ENCODE results near the gene UBQLN2.
"Not testable (repeated sequence)": the region's sequence is repeated elsewhere in the genome, so short reads cannot be mapped to it uniquely, and the experiment has no call there.

The UBQLN2 gene

DNA sequence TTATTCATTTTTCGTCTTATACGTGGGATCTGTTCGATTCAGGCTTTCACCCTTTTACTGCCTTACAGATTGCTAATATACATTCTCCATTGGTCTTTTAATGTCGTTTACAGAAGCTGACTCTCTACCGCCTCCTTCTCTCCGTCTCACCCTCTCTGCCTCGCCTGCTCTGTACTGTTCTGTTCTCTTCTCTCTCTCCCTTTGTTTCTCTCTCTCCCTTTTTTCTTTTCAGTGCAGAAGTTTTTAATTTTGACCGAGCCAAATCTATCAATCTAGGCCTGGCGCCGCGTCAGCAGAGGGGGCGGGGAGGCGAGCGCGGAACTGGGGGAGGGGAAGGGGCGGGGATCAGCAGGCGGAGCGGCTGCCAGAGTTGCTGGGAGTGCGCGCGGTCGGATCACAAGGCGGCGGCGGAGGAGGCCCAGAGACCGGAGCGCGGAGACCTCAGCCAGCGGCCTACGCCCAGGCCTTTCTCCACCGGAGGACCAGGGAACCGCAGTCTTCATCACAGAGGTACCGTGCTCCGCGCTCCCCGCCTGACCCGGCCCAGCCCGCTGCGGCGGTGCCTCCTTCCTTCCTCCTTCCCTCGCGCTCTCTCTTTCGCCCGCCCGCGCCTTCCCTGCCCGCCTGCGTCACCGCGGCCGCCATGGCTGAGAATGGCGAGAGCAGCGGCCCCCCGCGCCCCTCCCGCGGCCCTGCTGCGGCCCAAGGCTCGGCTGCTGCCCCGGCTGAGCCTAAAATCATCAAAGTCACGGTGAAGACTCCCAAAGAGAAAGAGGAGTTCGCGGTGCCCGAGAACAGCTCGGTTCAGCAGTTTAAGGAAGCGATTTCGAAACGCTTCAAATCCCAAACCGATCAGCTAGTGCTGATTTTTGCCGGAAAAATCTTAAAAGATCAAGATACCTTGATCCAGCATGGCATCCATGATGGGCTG is at the start of gene UBQLN2:
Gene UBQLN2 (plus strand): TSS at position 397 of the 931 bp plus-strand sequence. CDS start 247 bp downstream, at position 644.
- peak; percentile 66 to 70 for DNase-seq (ENCODE audit: low read depth in 2 of 2)

DNA sequence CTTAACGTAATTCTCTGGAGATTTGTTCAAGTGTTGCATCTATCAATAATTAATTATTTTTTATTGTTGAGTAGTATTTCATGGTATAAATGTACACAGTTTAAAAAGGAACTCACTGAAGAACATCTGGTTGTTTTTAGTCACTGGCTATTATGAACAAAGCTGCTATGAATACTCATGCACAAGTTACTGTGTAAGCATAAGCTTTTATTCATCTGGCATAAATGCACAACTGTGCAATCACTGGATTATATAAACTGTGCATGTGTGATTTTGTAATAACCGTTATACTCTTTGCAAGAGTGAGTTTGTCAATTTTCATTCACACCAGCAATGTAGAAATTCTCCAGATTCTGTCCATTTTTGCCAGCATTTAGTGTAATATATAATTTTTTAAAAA is 43.8 kb upstream of the UBQLN2 start:
- no peak for DNase-seq (ENCODE audit: low read depth in 2 of 2)

DNA sequence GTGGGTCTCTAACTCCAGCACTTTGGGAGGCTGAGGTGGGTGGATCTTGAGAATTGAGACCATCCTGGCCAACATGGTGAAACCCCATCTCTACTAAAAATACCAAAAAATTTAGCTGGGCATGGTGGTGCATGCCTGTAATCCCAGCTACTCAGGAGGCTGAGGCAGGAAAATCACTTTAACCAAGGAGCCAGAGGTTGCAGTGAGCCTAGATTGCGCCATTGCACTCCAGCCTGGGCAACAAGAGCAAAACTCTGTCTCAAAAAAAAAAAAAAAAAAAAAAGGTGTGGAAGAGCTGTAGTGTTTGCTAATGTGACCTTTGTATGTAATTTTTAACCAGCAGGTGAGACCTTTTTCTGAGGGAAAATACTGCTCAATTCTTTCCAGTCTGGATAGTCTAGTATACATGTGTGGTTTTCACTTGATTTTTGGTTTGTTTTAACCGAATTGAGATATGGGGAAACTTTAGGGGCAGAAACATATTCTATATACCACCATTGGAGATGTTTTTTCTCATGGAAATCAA is 33.9 kb upstream of the UBQLN2 start:
- DNase-seq (ENCODE audit: low read depth in 2 of 2) = not testable (repeated sequence)

DNA sequence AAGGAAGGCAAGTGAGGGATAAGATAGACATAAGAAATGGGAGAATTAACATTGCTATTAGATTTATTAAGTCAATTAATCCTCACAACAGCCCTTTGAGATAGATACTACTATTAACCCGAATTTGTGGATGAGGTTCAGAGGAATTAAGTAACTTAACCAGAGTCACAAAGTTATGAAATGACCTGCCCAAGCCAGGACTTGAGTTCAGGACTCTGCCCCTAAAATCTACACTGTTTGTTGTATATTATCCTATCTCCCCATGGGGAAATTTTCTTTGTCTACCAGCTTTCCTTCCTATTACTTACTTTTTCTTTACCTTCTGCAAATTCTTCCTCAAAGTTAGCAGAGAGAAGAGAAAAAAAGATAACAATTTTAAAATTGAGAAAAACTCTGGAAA is 33.4 kb upstream of the UBQLN2 start:
- DNase-seq (ENCODE audit: low read depth in 2 of 2) = no peak

DNA sequence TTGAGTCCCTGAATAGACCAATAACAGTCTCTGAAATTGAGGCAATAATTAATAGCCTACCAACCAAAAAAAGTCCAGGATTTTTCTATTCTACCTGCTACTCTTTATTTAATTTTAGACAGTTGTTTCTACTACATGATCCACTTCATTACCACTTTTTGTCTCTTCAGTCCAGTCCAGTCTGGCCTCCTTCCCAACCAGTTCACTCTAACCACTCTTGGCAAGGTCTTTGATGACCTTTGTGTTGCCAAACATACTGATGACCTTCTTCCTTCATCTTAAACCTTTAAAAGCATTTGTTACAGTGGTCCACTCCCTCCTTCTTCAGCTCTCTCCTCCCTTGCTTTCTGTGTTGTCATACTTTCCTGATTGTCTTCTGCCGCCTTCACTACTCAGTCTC is 12.8 kb upstream of the UBQLN2 start:
- no peak for DNase-seq (ENCODE audit: low read depth in 2 of 2)

DNA sequence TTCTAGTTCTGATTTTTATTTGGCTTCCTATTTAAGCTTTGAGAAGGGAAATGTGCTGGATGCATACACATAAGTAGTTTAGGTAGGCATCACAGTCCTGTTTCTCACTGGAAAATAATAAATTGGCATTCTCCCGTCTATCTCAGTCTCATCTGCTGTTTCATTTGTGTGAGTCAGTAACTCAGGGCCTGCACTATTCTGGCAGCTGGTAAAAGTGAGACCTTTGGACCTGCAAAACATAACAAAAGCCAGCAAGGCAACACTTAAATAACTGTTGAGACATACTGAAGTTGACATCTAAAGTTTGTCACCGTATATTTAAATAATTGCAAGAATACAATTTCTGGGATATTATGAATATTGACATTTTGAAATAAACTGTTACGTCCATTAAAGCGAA is 8.6 kb upstream of the UBQLN2 start:
- no peak for DNase-seq (ENCODE audit: low read depth in 2 of 2)

DNA sequence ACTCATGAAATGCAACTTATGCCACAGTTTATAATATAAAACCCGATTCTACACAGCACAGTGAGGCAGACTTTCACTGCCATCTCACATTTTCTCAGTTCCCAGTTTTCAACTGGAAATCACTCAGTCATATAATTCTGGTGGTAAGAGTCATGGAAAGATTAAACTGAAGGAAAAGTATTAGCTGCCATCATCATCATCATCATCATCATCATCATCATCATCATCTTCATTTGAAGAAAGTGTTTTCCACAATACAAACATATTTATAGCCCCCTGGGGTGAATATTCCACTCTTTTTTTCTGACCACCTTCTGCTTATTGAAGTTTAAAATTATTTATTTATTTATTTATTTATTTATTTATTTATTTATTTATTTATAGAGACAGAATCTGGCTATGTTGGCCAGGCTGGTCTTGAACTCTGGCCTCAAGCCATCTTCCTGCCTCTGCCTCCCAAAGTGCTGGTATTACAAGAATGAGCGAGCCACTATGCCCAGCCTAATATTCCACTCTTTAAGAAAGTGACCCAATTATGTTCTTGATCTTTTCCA is 6.0 kb upstream of the UBQLN2 start:
- DNase-seq (ENCODE audit: low read depth in 2 of 2) = no peak

DNA sequence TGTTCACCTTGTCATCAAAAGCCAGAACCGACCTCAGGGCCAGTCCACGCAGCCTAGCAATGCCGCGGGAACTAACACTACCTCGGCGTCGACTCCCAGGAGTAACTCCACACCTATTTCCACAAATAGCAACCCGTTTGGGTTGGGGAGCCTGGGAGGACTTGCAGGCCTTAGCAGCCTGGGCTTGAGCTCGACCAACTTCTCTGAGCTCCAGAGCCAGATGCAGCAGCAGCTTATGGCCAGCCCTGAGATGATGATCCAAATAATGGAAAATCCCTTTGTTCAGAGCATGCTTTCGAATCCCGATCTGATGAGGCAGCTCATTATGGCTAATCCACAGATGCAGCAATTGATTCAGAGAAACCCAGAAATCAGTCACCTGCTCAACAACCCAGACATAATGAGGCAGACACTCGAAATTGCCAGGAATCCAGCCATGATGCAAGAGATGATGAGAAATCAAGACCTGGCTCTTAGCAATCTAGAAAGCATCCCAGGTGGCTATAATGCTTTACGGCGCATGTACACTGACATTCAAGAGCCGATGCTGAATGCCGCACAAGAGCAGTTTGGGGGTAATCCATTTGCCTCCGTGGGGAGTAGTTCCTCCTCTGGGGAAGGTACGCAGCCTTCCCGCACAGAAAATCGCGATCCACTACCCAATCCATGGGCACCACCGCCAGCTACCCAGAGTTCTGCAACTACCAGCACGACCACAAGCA is 898 bp downstream of the UBQLN2 start:
- no peak for DNase-seq (ENCODE audit: low read depth in 2 of 2)

DNA sequence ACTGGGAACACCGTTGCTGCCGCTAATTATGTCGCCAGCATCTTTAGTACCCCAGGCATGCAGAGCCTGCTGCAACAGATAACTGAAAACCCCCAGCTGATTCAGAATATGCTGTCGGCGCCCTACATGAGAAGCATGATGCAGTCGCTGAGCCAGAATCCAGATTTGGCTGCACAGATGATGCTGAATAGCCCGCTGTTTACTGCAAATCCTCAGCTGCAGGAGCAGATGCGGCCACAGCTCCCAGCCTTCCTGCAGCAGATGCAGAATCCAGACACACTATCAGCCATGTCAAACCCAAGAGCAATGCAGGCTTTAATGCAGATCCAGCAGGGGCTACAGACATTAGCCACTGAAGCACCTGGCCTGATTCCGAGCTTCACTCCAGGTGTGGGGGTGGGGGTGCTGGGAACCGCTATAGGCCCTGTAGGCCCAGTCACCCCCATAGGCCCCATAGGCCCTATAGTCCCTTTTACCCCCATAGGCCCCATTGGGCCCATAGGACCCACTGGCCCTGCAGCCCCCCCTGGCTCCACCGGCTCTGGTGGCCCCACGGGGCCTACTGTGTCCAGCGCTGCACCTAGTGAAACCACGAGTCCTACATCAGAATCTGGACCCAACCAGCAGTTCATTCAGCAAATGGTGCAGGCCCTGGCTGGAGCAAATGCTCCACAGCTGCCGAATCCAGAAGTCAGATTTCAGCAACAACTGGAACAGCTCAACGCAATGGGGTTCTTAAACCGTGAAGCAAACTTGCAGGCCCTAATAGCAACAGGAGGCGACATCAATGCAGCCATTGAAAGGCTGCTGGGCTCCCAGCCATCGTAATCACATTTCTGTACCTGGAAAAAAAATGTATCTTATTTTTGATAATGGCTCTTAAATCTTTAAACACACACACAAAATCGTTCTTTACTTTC is 1.8 kb downstream of the UBQLN2 start:
- no peak for DNase-seq (ENCODE audit: low read depth in 2 of 2)

DNA sequence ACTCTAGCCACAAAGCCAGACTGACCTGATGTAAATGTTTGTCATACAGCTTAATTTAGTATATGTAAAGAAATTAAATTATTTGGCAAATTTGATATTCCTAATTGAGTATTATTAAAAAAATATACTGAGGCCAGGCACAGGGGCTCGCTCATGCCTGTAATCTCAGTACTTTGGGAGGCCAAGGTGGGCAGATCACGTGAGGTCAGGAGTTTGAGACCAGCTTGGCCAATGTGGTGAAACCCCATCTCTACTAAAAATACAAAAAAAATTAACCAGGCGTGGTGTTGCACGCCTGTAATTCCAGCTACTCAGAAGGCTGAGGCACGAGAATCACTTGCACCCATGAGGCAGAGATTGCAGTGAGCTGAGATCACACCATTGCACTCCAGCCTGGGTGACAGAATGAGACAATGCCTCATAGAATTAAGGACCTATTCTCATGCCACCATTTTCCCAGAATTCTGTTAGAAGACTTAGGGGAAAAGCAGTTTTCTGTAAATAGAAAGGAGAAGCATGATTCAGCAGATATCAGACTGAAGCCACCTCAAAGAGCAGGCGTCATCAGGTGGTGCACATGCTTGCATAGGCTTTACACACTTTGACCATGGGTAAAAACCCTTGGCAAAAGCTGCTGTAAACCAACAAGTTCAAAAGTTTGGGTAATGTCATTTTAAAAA is 6.1 kb downstream of the UBQLN2 start:
- DNase-seq (ENCODE audit: low read depth in 2 of 2) = no peak

DNA sequence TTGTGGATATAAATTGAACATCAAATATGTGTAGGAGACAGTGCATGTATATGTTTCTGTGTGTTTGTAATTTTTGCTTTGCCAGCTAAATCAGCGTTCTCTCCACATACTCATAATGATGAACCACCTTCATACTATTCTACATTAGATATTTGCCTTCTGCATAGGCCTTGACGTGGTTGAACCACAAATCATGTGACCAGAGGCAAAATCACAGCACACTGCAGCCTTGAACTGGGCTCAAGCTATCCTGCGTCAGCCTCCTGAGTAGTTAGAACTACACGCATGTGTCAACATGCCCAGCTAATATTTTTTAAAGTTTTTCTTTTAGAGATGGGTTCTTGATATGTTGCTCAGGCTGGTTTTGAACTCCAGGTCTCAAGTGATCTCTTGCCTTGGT is 9.5 kb downstream of the UBQLN2 start:
- DNase-seq (ENCODE audit: low read depth in 2 of 2) = no peak

DNA sequence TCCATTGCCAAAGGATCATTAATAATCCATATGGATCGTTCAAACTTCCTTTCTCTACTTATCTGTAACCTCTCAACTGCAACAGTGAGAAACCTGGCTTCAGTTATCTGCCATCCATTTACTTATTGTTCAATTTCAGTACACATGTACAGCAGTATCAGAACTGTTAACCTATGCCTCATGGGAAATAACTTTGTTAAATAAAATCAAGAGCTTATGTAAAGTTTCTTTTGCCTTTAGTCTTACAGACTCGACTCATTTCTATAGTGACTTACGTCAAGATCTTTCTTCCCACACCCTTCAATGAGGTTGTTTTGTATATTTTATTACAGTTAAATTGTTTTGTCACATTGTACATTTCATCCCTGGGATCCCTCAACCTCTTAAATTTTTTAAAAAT is 11.4 kb downstream of the UBQLN2 start:
- no peak for DNase-seq (ENCODE audit: low read depth in 2 of 2)

DNA sequence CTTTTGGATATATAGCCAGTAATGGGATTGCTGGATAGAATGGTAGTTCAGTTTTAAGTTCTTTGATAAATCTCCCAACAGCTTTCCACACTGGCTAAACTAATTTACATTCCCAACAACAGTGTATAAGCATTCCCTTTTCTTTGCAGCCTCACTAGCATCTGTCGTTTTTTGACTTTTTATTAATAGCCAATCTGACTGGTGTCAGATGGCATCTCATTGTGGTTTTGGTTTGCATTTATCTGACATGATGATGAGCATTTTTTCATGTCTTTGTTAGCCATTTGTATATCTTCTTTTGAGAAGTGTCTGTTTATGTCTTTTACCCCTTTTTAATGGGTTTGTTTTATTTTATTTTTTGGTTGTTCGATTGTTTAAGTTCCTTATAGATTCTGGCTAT is 13.3 kb downstream of the UBQLN2 start:
- no peak for DNase-seq (ENCODE audit: low read depth in 2 of 2)

DNA sequence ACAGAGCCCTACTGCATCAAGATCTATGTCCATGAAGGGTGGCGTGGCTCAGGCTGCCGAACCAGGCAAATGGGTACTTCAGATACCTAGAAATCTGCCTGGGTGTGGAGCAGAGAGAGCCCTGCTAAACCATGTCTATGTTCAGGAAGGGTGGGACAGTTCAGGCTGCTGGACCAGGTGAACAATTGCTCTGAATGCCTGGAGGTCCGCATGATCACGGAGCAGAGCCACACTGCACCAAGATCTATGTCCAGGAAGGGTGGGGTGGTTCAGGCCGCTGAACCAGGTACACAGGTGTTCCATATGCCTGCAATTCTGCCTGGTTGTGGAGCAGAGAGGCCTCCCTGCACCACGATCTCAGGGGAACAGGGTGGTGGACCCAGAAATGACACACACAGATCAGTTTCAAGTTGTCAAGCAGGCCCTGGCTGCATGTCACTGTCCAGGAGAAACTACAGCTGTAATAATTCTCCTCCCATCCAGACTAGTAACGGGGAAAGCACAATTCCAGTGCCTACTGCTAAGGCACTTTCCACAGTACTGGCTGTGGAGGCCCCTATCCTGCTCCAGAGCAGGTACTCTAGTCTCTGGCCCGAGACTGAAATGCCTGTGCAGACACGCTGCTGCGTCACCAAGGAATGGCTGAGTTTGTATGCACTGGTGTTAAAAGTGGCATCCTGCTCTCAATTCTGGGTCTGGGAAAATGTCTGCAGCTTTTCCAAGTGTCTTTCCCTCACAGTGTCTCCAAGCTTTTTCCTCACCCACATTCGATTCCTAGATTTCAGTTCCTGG is 25.2 kb downstream of the UBQLN2 start:
- DNase-seq (ENCODE audit: low read depth in 2 of 2) = no peak

DNA sequence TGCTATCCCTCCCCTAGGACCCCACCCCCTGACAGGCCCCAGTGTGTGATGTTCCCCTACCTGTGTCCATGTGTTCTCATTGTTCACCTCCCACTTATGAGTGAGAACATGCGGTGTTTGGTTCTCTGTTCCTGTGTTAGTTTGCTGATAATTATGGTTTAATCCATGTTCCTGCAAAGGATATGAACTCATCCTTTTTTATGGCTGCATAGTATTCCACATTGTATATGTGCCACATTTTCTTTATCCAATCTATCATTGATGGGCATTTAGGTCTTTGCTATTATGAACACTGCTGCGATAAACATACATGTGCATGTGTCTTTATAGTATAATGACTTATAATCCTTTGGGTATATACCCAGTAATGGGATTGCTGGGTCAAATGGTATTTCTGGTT is 28.4 kb downstream of the UBQLN2 start:
- not testable (repeated sequence) for DNase-seq (ENCODE audit: low read depth in 2 of 2)

DNA sequence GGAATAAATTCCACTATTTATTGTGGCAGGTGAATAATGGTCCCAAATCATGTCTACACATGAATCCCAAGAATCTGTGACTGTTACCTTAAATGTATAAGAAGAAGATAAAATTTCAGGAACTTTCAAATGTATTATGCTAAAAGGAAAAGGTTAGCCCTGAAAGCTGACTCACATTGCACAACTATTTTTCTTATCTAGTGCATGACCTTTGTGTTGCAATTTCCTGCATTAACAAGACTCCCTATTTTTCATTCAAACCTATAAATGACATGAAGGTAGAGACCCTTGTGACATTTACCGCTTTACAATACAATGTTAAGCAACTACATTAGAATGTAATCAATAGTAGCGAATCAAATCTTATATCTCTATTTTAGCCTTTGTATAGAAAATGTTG is 36.7 kb downstream of the UBQLN2 start:
- DNase-seq (ENCODE audit: low read depth in 2 of 2) = no peak

DNA sequence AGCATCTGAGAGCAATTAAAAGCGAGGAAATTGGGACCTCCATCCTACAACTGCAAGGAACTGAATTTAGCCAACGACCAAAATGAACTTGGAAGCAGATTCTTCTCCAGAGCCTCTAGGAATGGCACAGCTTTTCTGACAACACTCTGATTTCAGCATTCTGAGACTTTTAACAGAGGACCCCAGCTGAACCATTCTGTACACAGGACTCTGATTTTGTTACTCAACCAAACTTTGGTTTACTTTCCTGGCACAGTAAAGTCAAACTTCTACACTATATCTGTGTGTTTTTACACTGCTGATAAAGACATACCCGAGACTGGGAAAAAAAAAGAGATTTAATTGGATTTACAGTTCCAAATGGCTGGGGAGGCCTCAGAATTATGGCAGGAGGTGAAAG is 37.6 kb downstream of the UBQLN2 start:
- DNase-seq (ENCODE audit: low read depth in 2 of 2) = no peak

DNA sequence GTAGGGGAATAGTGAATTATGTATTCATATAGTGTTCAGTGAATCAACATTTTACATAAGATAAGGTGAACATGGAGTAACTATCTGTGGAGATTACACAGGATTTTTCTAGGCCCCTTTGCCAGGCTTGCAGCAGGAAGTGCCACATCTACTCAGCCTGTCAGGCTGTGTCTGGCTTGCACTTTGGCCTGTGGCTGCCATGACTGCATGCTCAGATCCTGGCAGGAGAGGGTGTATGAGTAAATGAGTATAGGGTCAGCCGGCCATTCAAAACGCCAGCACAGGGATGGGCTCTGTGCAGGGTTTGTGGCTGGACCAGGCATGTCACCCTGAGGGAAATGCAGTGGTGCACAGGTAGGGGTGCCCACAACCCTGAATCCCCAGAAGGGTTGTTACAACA is 51.9 kb downstream of the UBQLN2 start:
- no peak for DNase-seq (ENCODE audit: low read depth in 2 of 2)
